DOHH2 (cell line): ENCODE measurements around the gene CEP152.

ENCODE experiments used
- EZH2phosphoT487 ChIP-seq: fragments of 200-600 bp; sonication (generic); IDR thresholded peaks from 2 replicates; pipeline ENCODE4 v1.6.1; 2017; ENCODE audit warnings: borderline replicate concordance, mild to moderate bottlenecking, antibody characterized with exemption, low read length, moderate library complexity, mixed read lengths
- TF ChIP-seq, protein P1 (sequence below): fragments of 200-600 bp; sonication (generic); IDR thresholded peaks from one replicate; pipeline ENCODE4 v1.5.1; 2014; ENCODE audit warnings: antibody characterized with exemption, mild to moderate bottlenecking, low read depth, low read length; ENCODE audit not compliant: poor library complexity, severe bottlenecking

- TF ChIP-seq, protein P1, sequence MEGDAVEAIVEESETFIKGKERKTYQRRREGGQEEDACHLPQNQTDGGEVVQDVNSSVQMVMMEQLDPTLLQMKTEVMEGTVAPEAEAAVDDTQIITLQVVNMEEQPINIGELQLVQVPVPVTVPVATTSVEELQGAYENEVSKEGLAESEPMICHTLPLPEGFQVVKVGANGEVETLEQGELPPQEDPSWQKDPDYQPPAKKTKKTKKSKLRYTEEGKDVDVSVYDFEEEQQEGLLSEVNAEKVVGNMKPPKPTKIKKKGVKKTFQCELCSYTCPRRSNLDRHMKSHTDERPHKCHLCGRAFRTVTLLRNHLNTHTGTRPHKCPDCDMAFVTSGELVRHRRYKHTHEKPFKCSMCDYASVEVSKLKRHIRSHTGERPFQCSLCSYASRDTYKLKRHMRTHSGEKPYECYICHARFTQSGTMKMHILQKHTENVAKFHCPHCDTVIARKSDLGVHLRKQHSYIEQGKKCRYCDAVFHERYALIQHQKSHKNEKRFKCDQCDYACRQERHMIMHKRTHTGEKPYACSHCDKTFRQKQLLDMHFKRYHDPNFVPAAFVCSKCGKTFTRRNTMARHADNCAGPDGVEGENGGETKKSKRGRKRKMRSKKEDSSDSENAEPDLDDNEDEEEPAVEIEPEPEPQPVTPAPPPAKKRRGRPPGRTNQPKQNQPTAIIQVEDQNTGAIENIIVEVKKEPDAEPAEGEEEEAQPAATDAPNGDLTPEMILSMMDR = no peak
- TF ChIP-seq EZH2phosphoT487 = no peak
Observed at GRCh38 chr15:48795901-48796300, 15.0 kb downstream of the CEP152 start.
